H9 (cell line): ENCODE results near the gene DOLPP1. TPM values are rescaled to one million over a fixed set of nuclear protein-coding genes. Genes with fewer than 3 reads are reported as not detected.

ENCODE experiments used
- DNase-seq: peaks from one replicate; pipeline ENCODE4 v3.0.0-alpha.2; 2017
- H2AFZ ChIP-seq: one replicate; pipeline ENCODE4 v1.6.1; 2013; ENCODE audit warnings: mild to moderate bottlenecking, low read length, control low read depth, moderate library complexity
- H2AK5ac ChIP-seq: 2 replicates; pipeline ENCODE4 v1.6.1; 2013; ENCODE audit warnings: low read length, control low read depth, mixed read lengths; ENCODE audit not compliant: insufficient read length
- H2BK120ac ChIP-seq: one replicate; pipeline ENCODE4 v1.6.1; 2013; ENCODE audit warnings: low read depth, mild to moderate bottlenecking, low read length, control low read depth, inconsistent platforms; ENCODE audit not compliant: poor library complexity, severe bottlenecking
- H2BK12ac ChIP-seq: 2 replicates; pipeline ENCODE4 v1.6.1; 2013; ENCODE audit warnings: low read length, control low read depth, mixed read lengths, low read depth; ENCODE audit not compliant: insufficient read length
- H2BK15ac ChIP-seq: 2 replicates; pipeline ENCODE4 v1.6.1; 2013; ENCODE audit warnings: low read depth, low read length, control low read depth
- H2BK20ac ChIP-seq: one replicate; pipeline ENCODE4 v1.6.1; 2013; ENCODE audit warnings: low read depth, mild to moderate bottlenecking, low read length, control low read depth, inconsistent platforms; ENCODE audit not compliant: poor library complexity, severe bottlenecking
- H2BK5ac ChIP-seq: 2 replicates; pipeline ENCODE4 v1.6.1; 2013; ENCODE audit warnings: low read length, control low read depth, mixed read lengths; ENCODE audit not compliant: insufficient read length
- H3K14ac ChIP-seq: 2 replicates; pipeline ENCODE4 v1.6.1; 2013; ENCODE audit warnings: low read length, control low read depth; ENCODE audit not compliant: insufficient read depth
- H3K18ac ChIP-seq: 2 replicates; pipeline ENCODE4 v1.6.1; 2013; ENCODE audit warnings: low read depth, mild to moderate bottlenecking, mixed read lengths, low read length, control low read depth; ENCODE audit not compliant: insufficient read length
- H3K23ac ChIP-seq: 2 replicates; pipeline ENCODE4 v1.6.1; 2013; ENCODE audit warnings: low read length, control low read depth, mixed read lengths, low read depth; ENCODE audit not compliant: insufficient read length
- H3K23me2 ChIP-seq: 2 replicates; pipeline ENCODE4 v1.6.1; 2013; ENCODE audit warnings: low read depth, mild to moderate bottlenecking, mixed read lengths, low read length, control low read depth; ENCODE audit not compliant: insufficient read length, poor library complexity, severe bottlenecking
- H3K27ac ChIP-seq: 2 replicates; pipeline ENCODE4 v1.5.1; 2013; ENCODE audit warnings: low read length, control low read depth, mixed read lengths, low read depth; ENCODE audit not compliant: insufficient read length
- H3K27me3 ChIP-seq: 2 replicates; pipeline ENCODE4 v1.6.1; 2013; ENCODE audit warnings: low read length, control low read depth, inconsistent platforms; ENCODE audit not compliant: insufficient read depth
- H3K4ac ChIP-seq: 2 replicates; pipeline ENCODE4 v1.6.1; 2013; ENCODE audit warnings: low read depth, mild to moderate bottlenecking, control low read depth, inconsistent platforms, low read length, moderate library complexity
- H3K4me1 ChIP-seq: 2 replicates; pipeline ENCODE4 v1.6.1; 2013; ENCODE audit warnings: low read length, control low read depth, inconsistent platforms; ENCODE audit not compliant: insufficient read depth
- H3K4me2 ChIP-seq: 2 replicates; pipeline ENCODE4 v1.6.1; 2013; ENCODE audit warnings: low read length, control low read depth, mixed read lengths; ENCODE audit not compliant: insufficient read length, insufficient read depth
- H3K56ac ChIP-seq: 2 replicates; pipeline ENCODE4 v1.6.1; 2013; ENCODE audit warnings: low read depth, mild to moderate bottlenecking, mixed read lengths, low read length, control low read depth; ENCODE audit not compliant: insufficient read length
- H3K79me1 ChIP-seq: 2 replicates; pipeline ENCODE4 v1.6.1; 2013; ENCODE audit warnings: low read depth, mild to moderate bottlenecking, moderate library complexity, low read length, control low read depth, inconsistent platforms; ENCODE audit not compliant: insufficient read depth, poor library complexity, severe bottlenecking
- H3K79me2 ChIP-seq: 2 replicates; pipeline ENCODE4 v1.6.1; 2013; ENCODE audit warnings: low read length, control low read depth, inconsistent platforms; ENCODE audit not compliant: insufficient read depth
- H3K9ac ChIP-seq: 2 replicates; pipeline ENCODE4 v1.6.1; 2013; ENCODE audit warnings: low read length, control low read depth, mixed read lengths; ENCODE audit not compliant: insufficient read length; ENCODE audit errors: extremely low read depth
- H3K9me3 ChIP-seq: one replicate; pipeline ENCODE4 v1.6.1; 2013; ENCODE audit warnings: low read depth, low read length, inconsistent platforms; ENCODE audit not compliant: control insufficient read depth
- H3T11ph ChIP-seq: one replicate; pipeline ENCODE4 v1.6.1; 2013; ENCODE audit warnings: mild to moderate bottlenecking, low read length, control low read depth, inconsistent platforms
- H4K20me1 ChIP-seq: one replicate; pipeline ENCODE4 v1.6.1; 2013; ENCODE audit not compliant: control insufficient read depth, insufficient read length, insufficient read depth
- H4K5ac ChIP-seq: 2 replicates; pipeline ENCODE4 v1.6.1; 2013; ENCODE audit warnings: low read depth, mild to moderate bottlenecking, mixed read lengths, low read length, control low read depth; ENCODE audit not compliant: insufficient read length
- H4K8ac ChIP-seq: replicated peaks from 2 replicates; pipeline ENCODE4 v1.6.1; 2013; ENCODE audit warnings: low read length, control low read depth, mixed read lengths, low read depth; ENCODE audit not compliant: insufficient read length
- H4K91ac ChIP-seq: 2 replicates; pipeline ENCODE4 v1.6.1; 2013; ENCODE audit warnings: low read depth, mild to moderate bottlenecking, moderate library complexity, mixed read lengths, low read length, control low read depth; ENCODE audit not compliant: insufficient read length
- H3K27ac Mint-ChIP-seq, 3 experiments: 2 replicates in 2 of 3; 3 replicates in 1 of 3; pipeline ENCODE4 v1.8.0; 2020 to 2021; ENCODE audit warnings: mixed read lengths in 3 of 3, mild to moderate bottlenecking in 1 of 3, moderate library complexity in 1 of 3
- H3K27me3 Mint-ChIP-seq: 2 replicates; pipeline ENCODE4 v1.8.0; 2021; ENCODE audit warnings: low read depth, mild to moderate bottlenecking, moderate library complexity, mixed read lengths
- H3K36me3 Mint-ChIP-seq, 3 experiments: 2 replicates in 2 of 3; 3 replicates in 1 of 3; pipeline ENCODE4 v1.8.0; 2020 to 2021; ENCODE audit warnings: low read depth in 3 of 3, mixed read lengths in 3 of 3; ENCODE audit not compliant: insufficient read depth in 1 of 3
- H3K4me1 Mint-ChIP-seq, 2 experiments: 2 replicates each; pipeline ENCODE4 v1.8.0; 2020; ENCODE audit warnings: mixed read lengths in 2 of 2
- H3K4me3 Mint-ChIP-seq, 2 experiments: 2 replicates in 1 of 2; 3 replicates in 1 of 2; pipeline ENCODE4 v1.8.0; 2020 to 2021; ENCODE audit warnings: mild to moderate bottlenecking in 2 of 2, mixed read lengths in 2 of 2, moderate library complexity in 1 of 2
- H3K9me3 Mint-ChIP-seq, 2 experiments: 2 replicates in 1 of 2; 3 replicates in 1 of 2; pipeline ENCODE4 v1.8.0; 2020; ENCODE audit warnings: mild to moderate bottlenecking in 2 of 2, mixed read lengths in 2 of 2, moderate library complexity in 1 of 2
- CTCF ChIP-seq: fragments of 200-600 bp; sonication (generic); conservative IDR thresholded peaks from 3 replicates; pipeline ENCODE4 v1.8.0; 2021; ENCODE audit warnings: antibody characterized with exemption, mild to moderate bottlenecking
- WGBS: extraction: QIAGEN DNeasy Blood & Tissue Kit; methylation state at CpG from one replicate; pipeline ENCODE4 v1.1.7; 2013; ENCODE audit warnings: missing lambda C conversion rate, low lambda C conversion rate, mixed read lengths; ENCODE audit not compliant: insufficient read length; ENCODE audit errors: extremely low coverage; 5-methylcytosine and 5-hydroxymethylcytosine counted together
- total RNA-seq: library from RNA; stranded (reverse); gene quantifications from 2 replicates; pipeline ENCODE4 v1.2.1, GENCODE V29; 2021

The DOLPP1 gene
- total RNA-seq, 1 experiment from 2014 or later = 42.6 TPM

GRCh38 chr9:129102791-129103594 lies 22.1 kb downstream of the DOLPP1 start:
- Histone ChIP-seq H2BK15ac (no peak overlapping the region), H3K79me2 (no peaks in the 10 kb centered on the region), H2BK5ac (no peak overlapping the region), H3K4ac (no peak overlapping the region), H3K79me1 (no peaks in the 10 kb centered on the region), H2AFZ (no peak overlapping the region), H4K20me1 (no peaks in the 10 kb centered on the region), H4K8ac (no peak overlapping the region), H3K9me3 (no peaks in the 10 kb centered on the region), H3K56ac (no peak overlapping the region), H3K18ac (no peak overlapping the region), H4K5ac (no peak overlapping the region), H3K27me3 (no peaks in the 10 kb centered on the region), H2BK12ac (no peak overlapping the region), H3K23ac (no peak overlapping the region), H3K4me1 (no peaks in the 10 kb centered on the region; the same call in 1 of the 2 replicates), H3K14ac (no peak overlapping the region), H3K4me2 (no peak overlapping the region), H2BK120ac (no peak overlapping the region), H3K23me2 (no peaks in the 10 kb centered on the region), H2AK5ac (no peak overlapping the region), H3K27ac (no peak overlapping the region), H3K9ac (no peak overlapping the region), H4K91ac (no peak overlapping the region), H2BK20ac (no peak overlapping the region), H3T11ph (no peak overlapping the region)
- Mint-ChIP-seq H3K36me3 (peaks cover 0 to 9% (median 1%) of the 10 kb centered on the region in 3 experiments; a peak in 3 of 7 replicates), H3K27me3 (peaks cover 24% of the 10 kb centered on the region), H3K9me3 (no peaks in the 10 kb centered on the region), H3K4me1 (peaks cover 6 to 10% of the 10 kb centered on the region in 2 experiments; a peak in 3 of 4 replicates), H3K4me3 (no peak overlapping the region), H3K27ac (no peak overlapping the region)
- TF ChIP-seq CTCF = peak; percentile 76
- peak; percentile 85 for DNase-seq
- no CpG with 5 or more reads among the region's 14 CpGs for WGBS
